ENCODE data around the gene TAPBP.
A peak's percentile ranks its signal among the peaks of the same experiment; 100 is the strongest.

DNA sequence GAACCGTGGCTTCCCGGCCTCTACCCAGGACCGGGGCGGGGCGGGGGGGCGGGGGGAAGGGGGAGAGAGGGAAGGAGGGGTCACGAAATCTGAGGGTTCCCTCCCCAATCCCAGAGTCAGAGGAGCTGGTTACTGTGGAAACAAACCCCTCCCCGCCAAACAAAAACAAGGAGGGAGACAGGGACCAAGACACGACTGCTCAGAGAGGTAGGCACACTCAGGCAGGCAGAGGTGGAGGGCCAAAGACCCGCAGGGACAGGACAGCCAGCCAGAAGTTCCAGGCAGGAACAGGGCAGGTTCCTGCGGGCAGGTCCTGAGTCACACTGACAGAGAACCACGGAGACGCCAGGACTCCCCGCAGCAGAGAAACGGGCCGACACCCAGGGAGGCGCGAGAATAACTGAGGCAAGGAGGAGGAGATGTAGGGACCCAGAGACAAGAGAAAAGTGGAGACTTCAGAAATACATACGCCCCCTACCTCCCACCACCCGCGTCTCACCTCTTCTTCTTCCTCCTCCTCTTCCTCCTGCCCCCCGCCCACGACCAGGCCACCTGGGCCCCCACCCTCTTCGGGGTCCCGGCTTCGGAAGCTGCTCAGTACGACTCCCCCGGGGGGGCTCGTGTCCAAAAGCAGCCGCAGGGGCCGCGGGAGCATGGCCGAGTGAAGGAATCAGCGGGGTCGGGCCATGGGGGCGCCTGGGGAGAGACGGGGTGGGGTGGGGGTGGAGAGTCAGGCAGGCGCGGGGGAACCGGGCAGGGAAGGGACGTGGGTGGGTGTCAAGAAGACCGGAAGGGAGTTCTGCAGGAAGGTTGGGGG is 15.7 kb downstream of the TAPBP start:
- TF ChIP-seq, protein P1, sequence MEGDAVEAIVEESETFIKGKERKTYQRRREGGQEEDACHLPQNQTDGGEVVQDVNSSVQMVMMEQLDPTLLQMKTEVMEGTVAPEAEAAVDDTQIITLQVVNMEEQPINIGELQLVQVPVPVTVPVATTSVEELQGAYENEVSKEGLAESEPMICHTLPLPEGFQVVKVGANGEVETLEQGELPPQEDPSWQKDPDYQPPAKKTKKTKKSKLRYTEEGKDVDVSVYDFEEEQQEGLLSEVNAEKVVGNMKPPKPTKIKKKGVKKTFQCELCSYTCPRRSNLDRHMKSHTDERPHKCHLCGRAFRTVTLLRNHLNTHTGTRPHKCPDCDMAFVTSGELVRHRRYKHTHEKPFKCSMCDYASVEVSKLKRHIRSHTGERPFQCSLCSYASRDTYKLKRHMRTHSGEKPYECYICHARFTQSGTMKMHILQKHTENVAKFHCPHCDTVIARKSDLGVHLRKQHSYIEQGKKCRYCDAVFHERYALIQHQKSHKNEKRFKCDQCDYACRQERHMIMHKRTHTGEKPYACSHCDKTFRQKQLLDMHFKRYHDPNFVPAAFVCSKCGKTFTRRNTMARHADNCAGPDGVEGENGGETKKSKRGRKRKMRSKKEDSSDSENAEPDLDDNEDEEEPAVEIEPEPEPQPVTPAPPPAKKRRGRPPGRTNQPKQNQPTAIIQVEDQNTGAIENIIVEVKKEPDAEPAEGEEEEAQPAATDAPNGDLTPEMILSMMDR (IDR thresholded peaks at IDR 0.05; ENCODE audit: borderline replicate concordance, extremely low read depth, low read length, poor library complexity, severe bottlenecking) = peak; percentile 52
- TF ChIP-seq EZH2 (IDR thresholded peaks at IDR 0.05; ENCODE audit: borderline replicate concordance, low read depth, low read length, severe bottlenecking) = no peak
